HG03280 (cell line): ENCODE results near the gene PTBP2.

Experiments
- ATAC-seq: cut with Tn5 transposase; IDR thresholded peaks from one replicate; pipeline ENCODE4 v1.9.1; 2021; ENCODE audit warnings: mild to moderate bottlenecking, moderate library complexity; ENCODE audit not compliant: unreplicated experiment

Gene PTBP2

DNA sequence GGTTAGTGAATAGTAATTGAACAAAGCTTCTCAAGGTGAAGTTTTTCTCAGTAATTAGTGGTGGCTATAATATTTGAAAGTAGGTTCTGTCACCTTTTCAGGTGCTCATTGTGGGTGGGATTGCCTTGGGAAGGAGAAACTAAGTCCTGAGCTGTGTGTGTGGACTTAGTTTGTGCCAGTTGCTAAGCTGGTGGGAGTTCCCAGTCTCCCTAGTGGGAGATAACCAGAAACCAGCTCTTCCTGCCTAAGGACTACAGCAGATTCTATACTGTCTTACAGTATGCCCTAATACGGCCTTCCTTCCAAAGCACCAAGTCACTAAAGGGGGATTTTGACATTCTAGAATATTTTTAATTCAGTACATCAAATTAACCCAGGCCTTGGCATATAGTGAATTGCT, 94.3 kb downstream of the PTBP2 start:
- no peak for ATAC-seq

DNA sequence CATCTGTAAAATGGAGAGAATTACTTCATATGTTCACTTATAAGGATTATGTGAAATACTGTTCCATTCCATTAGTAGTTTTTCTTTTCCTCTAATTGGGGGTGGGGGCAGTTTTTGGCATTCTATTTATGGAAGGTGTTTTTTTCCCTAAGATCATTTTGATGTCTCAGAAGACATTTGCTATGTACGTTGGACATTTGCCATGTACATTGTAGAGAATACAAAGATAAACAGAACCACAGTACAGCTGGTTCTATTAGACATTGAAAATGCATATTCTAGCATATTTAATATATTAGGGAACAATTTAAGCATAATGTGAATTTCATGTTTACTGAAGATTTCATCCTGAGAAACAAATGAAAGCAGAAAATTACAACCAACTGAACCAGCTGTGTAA, 98.5 kb downstream of the PTBP2 start:
- ATAC-seq: no peak

DNA sequence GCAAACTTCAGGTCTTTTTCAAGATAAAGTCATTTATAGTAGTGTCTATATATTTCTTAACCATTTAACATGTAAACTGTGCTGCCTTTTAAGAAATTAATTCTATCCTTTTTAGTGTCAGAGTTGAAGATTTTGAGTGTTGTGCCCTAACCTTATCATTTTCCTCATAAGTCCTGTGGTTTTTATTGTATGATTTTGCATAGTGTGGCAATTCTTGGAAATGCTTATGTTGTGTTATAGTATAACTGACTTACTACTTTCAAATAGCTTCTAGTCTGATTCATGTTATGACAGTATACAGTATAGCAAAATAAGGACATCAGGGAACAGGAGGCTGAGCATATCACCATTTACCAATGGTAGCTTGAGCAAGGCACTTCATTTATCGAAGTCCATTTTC, 99.1 kb downstream of the PTBP2 start:
- no peak for ATAC-seq

DNA sequence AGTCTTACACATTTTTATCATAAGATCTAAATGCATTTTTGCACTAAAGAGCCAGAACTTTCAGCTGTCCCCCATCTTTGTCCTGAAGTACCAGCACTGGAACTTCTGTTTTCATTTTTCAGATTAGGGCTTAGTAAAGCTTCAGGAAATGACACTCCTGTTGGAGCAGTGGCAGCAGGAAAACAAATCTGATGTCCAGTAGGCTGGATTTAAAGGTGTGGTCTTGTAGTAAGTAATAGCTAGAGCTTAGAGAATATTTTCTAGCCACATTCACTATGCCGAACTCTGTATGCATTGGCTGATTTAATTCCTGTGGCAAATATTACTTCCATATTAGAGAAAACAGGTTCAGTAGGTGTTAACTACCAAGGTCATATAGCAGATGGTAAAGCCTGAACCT, 103.6 kb downstream of the PTBP2 start:
- no peak for ATAC-seq

DNA sequence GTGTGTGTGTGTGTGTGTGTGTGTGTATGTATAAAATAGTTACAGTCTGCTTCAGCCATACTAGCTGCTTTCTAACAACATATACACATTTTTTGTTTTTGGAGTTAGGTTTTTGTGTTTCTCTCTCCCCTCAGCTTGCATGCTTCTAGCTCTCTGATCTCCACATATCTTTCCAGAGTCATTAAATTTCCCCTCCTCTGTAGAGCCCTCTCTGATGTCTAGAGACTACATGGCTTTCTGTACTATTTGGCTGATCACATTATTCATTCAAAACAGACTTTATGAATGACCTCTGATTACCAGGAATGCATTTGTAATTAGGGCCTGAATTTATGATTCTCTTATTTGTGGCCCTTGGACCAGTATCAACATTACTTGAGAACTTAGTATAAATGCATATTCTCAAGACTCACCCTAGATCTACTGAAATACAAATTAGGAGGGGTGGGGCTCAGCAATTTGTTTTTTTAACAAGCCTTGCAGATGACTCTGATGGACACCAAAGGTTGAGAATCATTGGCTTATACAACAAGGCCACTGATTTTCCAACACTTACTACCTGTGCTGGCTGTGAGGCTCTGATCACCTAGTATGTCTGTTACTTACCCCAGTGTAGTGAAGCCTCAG, 104.5 kb downstream of the PTBP2 start:
- no peak for ATAC-seq

DNA sequence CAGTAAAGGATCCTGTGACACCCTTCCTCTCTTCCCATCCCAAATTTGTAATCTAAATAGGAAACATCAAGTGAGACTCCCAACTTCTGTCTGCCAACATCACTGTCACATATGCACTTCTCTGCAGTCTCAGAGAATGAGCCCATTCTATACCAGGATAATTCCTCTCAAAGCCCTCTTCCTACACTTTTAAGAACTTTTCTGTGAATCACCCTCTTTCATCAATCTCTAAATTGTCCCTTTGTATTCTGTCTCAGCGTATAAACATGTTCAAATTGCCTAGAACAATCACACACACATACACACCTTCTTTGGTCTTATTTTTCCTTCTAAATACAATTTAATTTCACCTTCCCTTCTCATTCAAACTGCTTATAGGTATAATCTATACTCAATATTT, 111.8 kb downstream of the PTBP2 start:
- no peak for ATAC-seq

DNA sequence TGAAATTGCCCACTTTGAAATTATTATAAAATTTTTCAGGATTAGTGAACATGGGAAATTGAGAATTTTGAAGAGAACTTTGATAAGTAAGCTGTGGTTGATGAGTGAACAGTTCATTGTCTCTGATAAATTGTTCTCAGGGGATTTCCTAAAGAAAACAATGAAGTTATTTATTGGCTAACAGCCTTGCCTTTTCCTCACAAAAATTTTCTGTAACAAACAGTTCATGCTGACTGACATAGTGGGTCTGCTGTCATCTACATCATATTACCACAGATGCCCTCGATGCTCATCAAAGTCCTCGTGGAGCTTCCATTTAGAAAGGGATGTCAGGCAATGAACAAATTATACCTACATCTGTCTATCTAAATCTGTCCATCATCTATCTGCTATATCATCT, 113.4 kb downstream of the PTBP2 start:
- no peak for ATAC-seq

DNA sequence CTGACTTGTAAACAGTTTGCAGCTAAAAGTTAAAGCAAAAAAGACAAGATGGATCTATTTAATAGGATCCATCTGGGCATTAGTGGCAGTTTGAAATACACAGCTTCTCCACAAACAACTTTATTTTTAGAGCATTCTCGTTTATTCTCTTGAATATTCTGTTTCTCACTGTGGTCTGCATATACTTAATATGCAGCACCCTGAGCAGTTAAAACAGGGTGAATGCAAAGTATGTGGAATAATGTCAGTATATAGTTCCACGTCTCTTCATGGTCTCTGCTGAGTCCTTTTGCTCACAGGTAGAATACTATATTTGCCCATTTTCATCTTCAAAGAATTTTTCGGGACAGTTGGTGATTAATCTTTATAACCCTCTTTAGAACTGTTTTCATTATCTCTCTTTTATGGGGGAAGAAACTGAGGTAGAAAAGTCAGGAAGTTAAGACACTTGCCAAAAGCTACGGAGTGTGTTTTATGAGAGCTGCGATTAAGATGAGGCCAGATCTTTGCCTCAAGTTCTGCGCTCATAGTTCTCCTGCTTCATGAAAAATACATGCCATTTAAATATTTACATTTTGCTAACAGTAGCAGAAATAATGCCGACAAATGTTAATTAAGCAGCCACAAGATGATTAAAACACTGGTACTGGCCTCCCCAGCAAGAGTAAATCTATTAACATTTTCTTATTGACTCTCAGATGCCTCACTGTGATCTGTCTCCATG, 115.6 kb downstream of the PTBP2 start:
- no peak for ATAC-seq

DNA sequence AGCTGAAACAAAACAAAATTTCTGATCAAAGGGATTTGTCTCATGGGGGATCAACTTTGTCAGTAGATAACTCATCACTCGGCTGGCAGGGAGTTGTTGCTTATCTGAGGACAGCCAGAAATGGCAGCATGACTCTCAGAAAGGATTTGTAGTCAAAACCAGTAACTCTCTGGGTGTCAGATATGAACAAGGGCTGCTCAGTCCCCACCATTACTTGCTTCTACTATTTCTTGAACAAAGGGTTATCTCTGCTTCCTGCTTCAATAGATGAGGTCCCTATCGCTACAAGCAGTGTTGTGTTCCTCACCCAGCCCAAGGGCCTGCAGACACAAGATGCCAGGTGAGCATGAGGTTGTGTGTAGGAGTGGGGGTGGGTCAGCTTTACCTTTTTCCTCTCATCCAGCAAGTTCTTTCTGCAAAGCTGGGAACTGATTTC, 116.2 kb downstream of the PTBP2 start:
- no peak for ATAC-seq

DNA sequence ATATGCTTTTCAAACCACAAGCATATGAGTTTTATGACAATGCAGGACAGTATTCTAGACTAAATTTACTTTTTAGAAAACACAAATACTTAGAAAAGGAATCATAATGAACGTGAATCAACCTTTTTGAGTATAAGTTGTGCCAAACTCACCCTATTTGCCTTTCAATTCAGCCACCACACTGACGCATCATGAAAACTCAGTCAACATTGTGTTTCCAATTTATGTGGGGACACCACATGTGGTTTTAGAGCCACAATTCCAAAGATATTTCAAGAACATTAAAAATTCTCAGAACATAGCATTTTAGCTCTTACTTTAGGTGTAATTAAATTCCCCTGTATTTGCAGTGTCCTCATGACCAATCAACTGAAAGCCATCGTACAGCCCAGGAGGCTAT, 118.8 kb downstream of the PTBP2 start:
- ATAC-seq: no peak

DNA sequence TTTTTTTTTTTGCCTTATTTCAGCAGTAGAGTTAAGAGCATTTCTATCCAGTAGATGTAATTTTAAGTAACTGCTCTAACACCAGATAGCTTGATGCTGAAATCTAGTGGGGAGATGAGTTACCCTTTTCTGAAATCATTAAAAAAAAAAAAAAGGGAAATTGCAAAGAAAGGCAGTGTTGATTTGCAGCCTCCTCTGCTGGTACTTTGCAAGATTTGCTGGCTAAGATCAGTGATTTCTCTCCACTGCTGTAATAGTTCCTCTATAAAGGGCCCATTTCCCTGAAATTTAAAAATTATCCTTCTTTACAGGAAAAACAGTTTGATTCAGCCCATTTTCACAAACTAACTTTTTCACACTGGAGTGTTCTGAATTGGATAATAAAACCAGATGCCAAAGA, 120.6 kb downstream of the PTBP2 start:
- ATAC-seq: no peak

DNA sequence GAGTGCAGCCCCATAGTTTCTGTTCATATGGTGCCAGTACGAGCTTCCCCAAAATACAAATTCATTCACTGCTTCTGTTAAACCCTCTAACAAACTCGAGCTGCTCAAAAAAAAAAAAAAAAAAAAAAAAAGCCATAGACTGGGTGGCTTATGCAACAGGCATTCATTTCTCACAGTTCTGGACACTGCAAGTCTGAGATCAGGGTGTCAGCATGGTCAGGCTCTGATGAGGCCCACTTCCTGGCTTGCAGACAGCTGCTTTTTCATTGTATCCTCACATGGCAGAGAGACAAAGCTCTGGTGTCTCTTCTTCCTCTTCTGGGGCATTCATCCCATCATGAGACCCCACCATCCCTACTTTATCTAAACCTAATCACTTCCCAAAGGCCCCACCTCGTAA, 121.6 kb downstream of the PTBP2 start:
- ATAC-seq: no peak

DNA sequence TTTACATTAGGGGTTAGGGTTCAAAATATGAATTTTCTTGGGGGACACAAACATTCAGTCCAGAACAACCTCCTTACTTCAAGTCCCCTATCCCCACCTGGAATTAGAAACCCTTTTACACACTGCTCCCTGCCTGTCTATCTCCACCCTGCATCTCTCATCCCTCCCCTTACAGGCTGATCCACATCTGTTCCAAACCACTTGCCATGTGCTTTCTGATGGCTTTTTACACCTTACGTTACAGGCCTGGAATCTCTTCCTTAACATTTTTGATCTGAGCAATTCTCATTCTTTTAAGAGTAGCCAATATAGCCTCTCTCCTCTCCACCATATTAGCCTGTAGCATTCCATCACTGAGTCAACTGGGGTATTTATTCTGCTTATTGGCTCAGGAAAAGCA, 122.0 kb downstream of the PTBP2 start:
- ATAC-seq: no peak

DNA sequence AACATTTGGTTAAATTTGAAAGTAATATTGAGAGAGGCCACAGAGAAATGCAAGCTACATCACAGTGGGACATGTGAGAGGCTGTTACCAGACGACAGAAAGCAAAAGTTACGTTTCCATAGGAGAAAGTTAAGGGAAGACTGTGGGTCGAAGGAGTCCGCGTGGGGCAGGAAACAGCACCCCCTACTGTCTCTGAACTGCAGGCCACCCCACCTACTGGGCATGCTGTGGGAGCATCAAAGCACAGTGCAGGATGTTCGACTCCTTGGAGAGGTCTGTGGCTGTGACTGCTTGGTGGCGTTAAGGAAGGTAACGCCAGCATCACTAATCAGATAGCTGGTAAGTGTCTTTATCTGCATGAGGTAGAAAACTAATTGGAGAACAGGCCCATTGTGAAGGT, 123.9 kb downstream of the PTBP2 start:
- ATAC-seq: peak; percentile 72

DNA sequence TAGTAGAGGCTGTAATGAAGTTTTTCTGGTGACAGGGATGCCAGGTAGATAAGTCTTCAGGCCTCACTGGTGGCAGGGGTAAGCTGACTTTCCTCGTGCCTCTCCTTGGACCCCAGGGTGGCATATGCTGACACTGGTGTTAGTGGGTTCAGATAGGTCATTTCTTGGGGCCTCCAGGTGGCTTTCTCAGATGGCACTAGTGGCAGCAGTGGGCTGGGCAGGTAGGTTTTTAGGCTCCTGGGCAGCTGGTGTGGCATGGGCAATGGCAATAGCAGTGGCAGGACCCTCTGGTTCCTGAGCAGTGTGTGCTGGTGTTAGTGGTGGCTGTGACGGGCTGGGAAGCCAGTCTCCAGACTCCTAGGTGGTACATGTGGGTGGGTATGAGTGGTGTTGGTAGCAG, 140.3 kb downstream of the PTBP2 start:
- no peak for ATAC-seq

DNA sequence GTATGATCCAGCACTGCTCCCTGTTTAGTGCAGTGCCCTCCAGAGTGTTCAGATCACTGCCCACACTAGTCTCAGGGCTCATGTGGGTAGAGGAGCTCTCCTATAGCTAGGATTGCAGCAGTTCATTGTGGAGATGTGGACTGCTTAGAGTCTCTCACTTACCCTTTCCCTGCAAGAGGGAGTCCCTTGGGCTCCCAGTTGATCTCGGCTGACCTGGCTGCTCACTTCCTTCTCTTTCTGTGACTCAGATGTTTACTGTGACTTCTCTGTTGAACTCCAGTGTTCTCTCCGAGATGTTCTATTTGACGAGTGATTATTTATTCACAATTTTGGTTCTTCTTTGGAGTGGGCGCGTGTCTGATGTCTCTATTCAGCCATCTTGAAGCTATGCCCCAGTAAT, 141.9 kb downstream of the PTBP2 start:
- ATAC-seq: no peak
